HEK293 (cell line): Measurements from ENCODE around the gene PRTG.

Experiments
- BCL11A ChIP-seq: fragments of 450-650 bp; formaldehyde crosslinking; IDR thresholded peaks from 2 replicates; pipeline ENCODE4 v1.5.1; 2016; ENCODE audit warnings: low read depth, missing biosample characterization, missing genetic modification characterization
- BCL6B ChIP-seq: fragments of 450-650 bp; formaldehyde crosslinking; IDR thresholded peaks from 2 replicates; pipeline ENCODE4 v1.5.1; 2017; ENCODE audit warnings: missing biosample characterization, missing genetic modification characterization
- CTCF ChIP-seq: fragments of 450-650 bp; formaldehyde crosslinking; IDR thresholded peaks from 2 replicates; pipeline ENCODE4 v1.5.1; 2016; ENCODE audit warnings: missing biosample characterization, missing genetic modification characterization
- GLI4 ChIP-seq: fragments of 450-650 bp; formaldehyde crosslinking; IDR thresholded peaks from 2 replicates; pipeline ENCODE4 v1.5.1; 2016; ENCODE audit warnings: missing biosample characterization, missing genetic modification characterization
- HIC1 ChIP-seq: fragments of 450-650 bp; formaldehyde crosslinking; IDR thresholded peaks from 2 replicates; pipeline ENCODE4 v1.5.1; 2016; ENCODE audit warnings: missing biosample characterization, missing genetic modification characterization
- KLF16 ChIP-seq: fragments of 450-650 bp; formaldehyde crosslinking; IDR thresholded peaks from 2 replicates; pipeline ENCODE4 v1.5.1; 2017; ENCODE audit warnings: missing biosample characterization, missing genetic modification characterization
- KLF9 ChIP-seq: fragments of 450-650 bp; formaldehyde crosslinking; IDR thresholded peaks from 2 replicates; pipeline ENCODE4 v1.5.1; 2016; ENCODE audit warnings: missing biosample characterization, missing genetic modification characterization, low read depth
- PBX3 ChIP-seq: sonication (generic); formaldehyde crosslinking; IDR thresholded peaks from 2 replicates; pipeline ENCODE4 v1.8.1; 2022; ENCODE audit warnings: mild to moderate bottlenecking, moderate library complexity, missing genetic modification reagents
- REST ChIP-seq: fragments of 450-650 bp; formaldehyde crosslinking; IDR thresholded peaks from 2 replicates; pipeline ENCODE4 v1.5.1; 2016; ENCODE audit warnings: missing biosample characterization, missing genetic modification characterization
- TRIM28 ChIP-seq: IDR thresholded peaks from 2 replicates; pipeline ENCODE4 v1.6.1; 2011; ENCODE audit warnings: low read length, control low read depth, borderline replicate concordance
- ZNF157 ChIP-seq: fragments of 450-650 bp; formaldehyde crosslinking; IDR thresholded peaks from 2 replicates; pipeline ENCODE4 v1.5.1; 2016; ENCODE audit warnings: missing biosample characterization, missing genetic modification characterization
- ZNF174 ChIP-seq: fragments of 450-650 bp; formaldehyde crosslinking; IDR thresholded peaks from 2 replicates; pipeline ENCODE4 v1.5.0; 2017; ENCODE audit warnings: missing biosample characterization, mild to moderate bottlenecking, missing genetic modification characterization
- ZNF214 ChIP-seq: fragments of 450-650 bp; formaldehyde crosslinking; IDR thresholded peaks from 2 replicates; pipeline ENCODE4 v1.5.1; 2017; ENCODE audit warnings: missing biosample characterization, mild to moderate bottlenecking, missing genetic modification characterization, borderline replicate concordance
- ZNF366 ChIP-seq: fragments of 450-650 bp; formaldehyde crosslinking; conservative IDR thresholded peaks from 2 replicates; pipeline ENCODE4 v1.5.1; 2016; ENCODE audit warnings: missing biosample characterization, missing genetic modification characterization
- ZNF394 ChIP-seq: fragments of 450-650 bp; formaldehyde crosslinking; IDR thresholded peaks from 2 replicates; pipeline ENCODE4 v1.5.1; 2016; ENCODE audit warnings: missing biosample characterization, missing genetic modification characterization, mild to moderate bottlenecking, moderate library complexity, borderline replicate concordance
- ZNF518A ChIP-seq: fragments of 450-650 bp; formaldehyde crosslinking; conservative IDR thresholded peaks from 2 replicates; pipeline ENCODE4 v1.5.1; 2016; ENCODE audit warnings: low read depth, missing biosample characterization, missing genetic modification characterization
- ZNF529 ChIP-seq: fragments of 450-650 bp; formaldehyde crosslinking; IDR thresholded peaks from 2 replicates; pipeline ENCODE4 v1.5.1; 2017; ENCODE audit warnings: missing genetic modification characterization, missing biosample characterization; ENCODE audit not compliant: insufficient replicate concordance
- ZNF624 ChIP-seq: fragments of 450-650 bp; formaldehyde crosslinking; IDR thresholded peaks from 2 replicates; pipeline ENCODE4 v1.5.1; 2017; ENCODE audit warnings: missing biosample characterization, missing genetic modification characterization
- ZNF629 ChIP-seq: fragments of 450-650 bp; formaldehyde crosslinking; IDR thresholded peaks from 2 replicates; pipeline ENCODE4 v1.5.1; 2017; ENCODE audit warnings: missing biosample characterization, missing genetic modification characterization
- ZNF664 ChIP-seq: fragments of 450-650 bp; formaldehyde crosslinking; IDR thresholded peaks from 2 replicates; pipeline ENCODE4 v1.5.1; 2016; ENCODE audit warnings: missing biosample characterization, missing genetic modification characterization
- ZNF701 ChIP-seq: fragments of 450-650 bp; formaldehyde crosslinking; IDR thresholded peaks from 2 replicates; pipeline ENCODE4 v1.5.1; 2016; ENCODE audit warnings: missing biosample characterization, missing genetic modification characterization
- ZNF747 ChIP-seq: fragments of 450-650 bp; formaldehyde crosslinking; IDR thresholded peaks from 2 replicates; pipeline ENCODE4 v1.5.1; 2016; ENCODE audit warnings: missing biosample characterization, missing genetic modification characterization
- ZNF76 ChIP-seq: fragments of 450-650 bp; formaldehyde crosslinking; IDR thresholded peaks from 2 replicates; pipeline ENCODE4; 2016; ENCODE audit warnings: low read depth, missing biosample characterization, missing genetic modification characterization, borderline replicate concordance
- ZNF777 ChIP-seq: fragments of 450-650 bp; formaldehyde crosslinking; IDR thresholded peaks from 2 replicates; pipeline ENCODE4 v1.5.1; 2017; ENCODE audit warnings: missing biosample characterization, missing genetic modification characterization, borderline replicate concordance
- ZNF785 ChIP-seq: fragments of 450-650 bp; formaldehyde crosslinking; IDR thresholded peaks from 2 replicates; pipeline ENCODE4 v1.5.1; 2016; ENCODE audit warnings: missing biosample characterization, missing genetic modification characterization
- ZNF791 ChIP-seq: fragments of 450-650 bp; formaldehyde crosslinking; IDR thresholded peaks from 2 replicates; pipeline ENCODE4 v1.5.1; 2016; ENCODE audit warnings: missing biosample characterization, missing genetic modification characterization

PRTG gene

GRCh38 chr15:55742498-55742926 is 440 bp downstream of the PRTG start (continued):
- TF ChIP-seq TRIM28 (no peak), ZNF157 (tag by site-specific recombination) (no peak), ZNF174 (tag by site-specific recombination) (no peak), ZNF664 (tag by site-specific recombination) (no peak), REST (tag by site-specific recombination) (no peak), CTCF (tag by site-specific recombination) (no peak; the same call in 1 of the 2 replicates), ZNF777 (tag by site-specific recombination) (peak; percentile 21; the same call in 1 of the 2 replicates), ZNF747 (tag by site-specific recombination) (no peak), ZNF366 (no peak), HIC1 (no peak), BCL11A (tag by site-specific recombination) (no peak), KLF16 (peak; percentile 44; the same call in 1 of the 2 replicates), PBX3 (CRISPR knock-in tag) (no peak), ZNF518A (no peak), ZNF785 (tag by site-specific recombination) (no peak), ZNF701 (tag by site-specific recombination) (no peak), ZNF629 (tag by site-specific recombination) (no peak), GLI4 (tag by site-specific recombination) (no peak), KLF9 (tag by site-specific recombination) (peak; percentile 23; the same call in 1 of the 2 replicates), ZNF76 (tag by site-specific recombination) (no peak), BCL6B (no peak), ZNF624 (tag by site-specific recombination) (no peak), ZNF394 (tag by site-specific recombination) (no peak), ZNF529 (tag by site-specific recombination) (no peak), ZNF214 (tag by site-specific recombination) (no peak), ZNF791 (tag by site-specific recombination) (no peak)
